Thyroid gland (tissue), 4 donors: ENCODE measurements around the gene GPRC5D.

Experiments used
- POLR2A ChIP-seq, 2 donors: fragments of 450-650 bp; IDR thresholded peaks; one replicate each; pipeline ENCODE4 v1.6.1; 2017; ENCODE audit warnings: antibody characterized with exemption in 2 of 2, mild to moderate bottlenecking in 2 of 2, moderate library complexity in 1 of 2
- TF ChIP-seq, protein P1 (sequence below), 6 experiments: fragments of 200-600 bp in 3 of 6; fragments of 450-650 bp in 3 of 6; sonication (generic) in 3 of 6; IDR thresholded peaks; one replicate each; pipeline ENCODE4 v1.5.1; 2016 to 2019; ENCODE audit warnings: antibody characterized with exemption in 6 of 6, mild to moderate bottlenecking in 2 of 6, inconsistent platforms in 1 of 6, moderate library complexity in 1 of 6

DNA sequence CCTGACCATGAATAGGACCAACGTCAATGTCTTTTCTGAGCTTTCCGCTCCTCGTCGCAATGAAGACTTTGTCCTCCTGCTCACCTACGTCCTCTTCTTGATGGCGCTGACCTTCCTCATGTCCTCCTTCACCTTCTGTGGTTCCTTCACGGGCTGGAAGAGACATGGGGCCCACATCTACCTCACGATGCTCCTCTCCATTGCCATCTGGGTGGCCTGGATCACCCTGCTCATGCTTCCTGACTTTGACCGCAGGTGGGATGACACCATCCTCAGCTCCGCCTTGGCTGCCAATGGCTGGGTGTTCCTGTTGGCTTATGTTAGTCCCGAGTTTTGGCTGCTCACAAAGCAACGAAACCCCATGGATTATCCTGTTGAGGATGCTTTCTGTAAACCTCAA is 43.3 kb downstream of the GPRC5D start:
- no peak for TF ChIP-seq POLR2A (IDR thresholded peaks at IDR 0.05)
- TF ChIP-seq, protein P1, sequence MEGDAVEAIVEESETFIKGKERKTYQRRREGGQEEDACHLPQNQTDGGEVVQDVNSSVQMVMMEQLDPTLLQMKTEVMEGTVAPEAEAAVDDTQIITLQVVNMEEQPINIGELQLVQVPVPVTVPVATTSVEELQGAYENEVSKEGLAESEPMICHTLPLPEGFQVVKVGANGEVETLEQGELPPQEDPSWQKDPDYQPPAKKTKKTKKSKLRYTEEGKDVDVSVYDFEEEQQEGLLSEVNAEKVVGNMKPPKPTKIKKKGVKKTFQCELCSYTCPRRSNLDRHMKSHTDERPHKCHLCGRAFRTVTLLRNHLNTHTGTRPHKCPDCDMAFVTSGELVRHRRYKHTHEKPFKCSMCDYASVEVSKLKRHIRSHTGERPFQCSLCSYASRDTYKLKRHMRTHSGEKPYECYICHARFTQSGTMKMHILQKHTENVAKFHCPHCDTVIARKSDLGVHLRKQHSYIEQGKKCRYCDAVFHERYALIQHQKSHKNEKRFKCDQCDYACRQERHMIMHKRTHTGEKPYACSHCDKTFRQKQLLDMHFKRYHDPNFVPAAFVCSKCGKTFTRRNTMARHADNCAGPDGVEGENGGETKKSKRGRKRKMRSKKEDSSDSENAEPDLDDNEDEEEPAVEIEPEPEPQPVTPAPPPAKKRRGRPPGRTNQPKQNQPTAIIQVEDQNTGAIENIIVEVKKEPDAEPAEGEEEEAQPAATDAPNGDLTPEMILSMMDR (IDR thresholded peaks at IDR 0.05), result no peak
